ENCODE data around the gene TMEM59.
"Not testable (repeated sequence)": the region's sequence is repeated elsewhere in the genome, so short reads cannot be mapped to it uniquely, and the experiment has no call there.

TMEM59 gene

GRCh38 chr1:54003249-54003646 is 49.8 kb downstream of the TMEM59 start:
- H3K27ac ChIP-seq, result no peak overlapping the region
- TF ChIP-seq CTCF (IDR thresholded peaks at IDR 0.05), result no peak
- TF ChIP-seq ZFX (IDR thresholded peaks at IDR 0.05; ENCODE audit: borderline replicate concordance), result no peak

DNA sequence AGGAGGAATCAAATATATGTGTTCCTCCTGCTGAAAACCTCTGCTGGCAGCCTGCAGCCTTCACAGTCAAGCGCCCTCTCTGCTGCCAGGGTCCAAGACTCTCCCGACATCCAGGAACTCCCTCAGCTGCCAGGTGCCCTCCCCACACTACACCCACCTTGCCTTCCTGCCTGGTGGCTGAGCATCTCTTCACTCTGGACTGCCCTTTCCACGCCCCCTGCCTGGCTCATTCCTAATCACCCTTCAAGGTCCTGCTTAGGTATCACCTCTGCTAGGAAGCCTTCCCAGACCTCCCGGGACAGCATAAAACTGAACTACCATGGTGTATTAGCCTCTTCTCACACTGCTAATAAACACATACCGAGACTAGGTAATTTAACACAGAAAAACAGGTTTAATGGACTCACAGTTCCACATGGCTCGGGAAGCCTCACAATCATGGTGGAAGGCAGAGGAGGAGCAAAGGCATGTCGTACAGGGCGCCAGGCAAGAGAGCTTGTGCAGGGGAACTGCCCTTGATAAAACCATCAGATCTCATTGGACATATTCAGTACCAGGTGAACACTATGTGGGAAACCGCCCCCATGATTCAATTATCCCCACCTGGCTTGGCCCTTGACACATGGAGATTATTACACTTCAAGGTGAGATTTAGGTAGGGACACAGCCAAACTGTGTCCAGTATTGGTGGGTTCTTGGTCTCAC is 50.3 kb downstream of the TMEM59 start:
- no peak overlapping the region for H3K27ac ChIP-seq
- TF ChIP-seq CTCF (IDR thresholded peaks at IDR 0.05) (no peak), ZFX (IDR thresholded peaks at IDR 0.05; ENCODE audit: borderline replicate concordance) (no peak)

DNA sequence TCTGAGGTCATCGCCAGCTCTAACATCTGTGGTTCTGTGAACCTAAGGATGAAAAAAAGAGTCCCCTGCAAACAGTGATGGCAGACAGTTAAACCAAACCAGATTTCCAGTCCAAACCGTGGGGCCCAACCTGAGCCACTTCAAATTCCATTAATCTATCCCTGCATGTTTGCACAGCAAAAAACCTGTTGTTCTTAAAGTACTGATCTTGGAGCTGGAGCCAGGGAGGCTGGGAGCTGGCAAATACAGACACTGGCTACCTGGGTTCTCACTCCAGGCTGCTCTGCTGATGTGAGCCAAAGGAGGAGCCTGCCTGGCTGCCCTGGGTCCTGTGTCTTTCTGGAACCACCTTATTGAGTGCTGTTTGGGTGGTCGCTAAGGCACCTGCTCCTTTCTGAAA is 51.4 kb downstream of the TMEM59 start:
- TF ChIP-seq ZFX (IDR thresholded peaks at IDR 0.05; ENCODE audit: borderline replicate concordance) (no peak), CTCF (IDR thresholded peaks at IDR 0.05) (no peak)
- no peak overlapping the region for H3K27ac ChIP-seq

GRCh38 chr1:53999920-54000319 is 53.1 kb downstream of the TMEM59 start:
- TF ChIP-seq CTCF (IDR thresholded peaks at IDR 0.05) (no peak), ZFX (IDR thresholded peaks at IDR 0.05; ENCODE audit: borderline replicate concordance) (no peak)
- H3K27ac ChIP-seq, result no peak overlapping the region

- TF ChIP-seq CTCF (IDR thresholded peaks at IDR 0.05), result no peak
- no peak for TF ChIP-seq ZFX (IDR thresholded peaks at IDR 0.05; ENCODE audit: borderline replicate concordance)
- H3K27ac ChIP-seq, result no peak overlapping the region
Measured at GRCh38 chr1:53998223-53998622, 54.8 kb downstream of the TMEM59 start.

DNA sequence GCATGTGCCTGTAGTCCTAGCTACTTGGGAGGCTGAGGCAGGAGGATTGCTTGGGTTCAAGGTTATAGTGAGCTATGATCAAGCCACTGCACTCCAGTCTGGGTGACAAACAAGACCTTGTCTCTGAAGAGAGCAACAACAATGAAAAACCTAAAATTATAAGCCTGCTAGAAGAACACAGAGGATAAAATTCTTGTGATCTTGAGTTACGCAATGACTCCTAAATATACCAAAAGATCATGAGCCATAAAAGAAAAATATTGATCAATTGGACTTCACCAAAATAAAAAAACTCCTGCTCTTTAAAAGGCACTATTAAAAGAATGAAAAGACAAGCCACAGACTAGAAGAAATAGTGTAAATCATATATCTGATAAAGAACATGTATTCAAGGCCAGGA is 57.3 kb downstream of the TMEM59 start:
- H3K27ac ChIP-seq, result no peak overlapping the region
- TF ChIP-seq ZFX (IDR thresholded peaks at IDR 0.05; ENCODE audit: borderline replicate concordance) (no peak), CTCF (IDR thresholded peaks at IDR 0.05) (no peak)

DNA sequence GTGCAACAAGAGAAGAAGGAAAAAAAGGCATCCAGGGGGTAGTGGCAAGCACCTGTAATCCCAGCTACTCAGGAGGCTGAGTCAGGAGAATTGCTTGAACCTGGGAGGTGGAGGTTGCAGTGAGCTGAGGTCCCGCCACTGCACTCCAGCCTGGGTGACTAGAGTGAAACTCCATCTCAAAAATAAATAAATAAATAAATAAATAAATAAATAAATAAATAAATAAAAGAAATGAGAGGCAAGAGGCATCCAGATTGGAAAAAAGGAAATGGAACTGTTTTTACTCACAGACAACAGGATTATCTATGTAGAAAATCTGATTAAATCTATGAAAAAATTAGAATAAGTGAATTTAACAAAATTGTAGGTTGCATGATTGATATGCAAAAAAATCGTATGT is 58.5 kb downstream of the TMEM59 start:
- not testable (repeated sequence) for H3K27ac ChIP-seq
